Posterior vena cava (tissue), 2 donors: ENCODE measurements around the gene MYO3B. TPM values are rescaled to one million over a fixed set of nuclear protein-coding genes. Genes with fewer than 3 reads are reported as not detected.
A peak's percentile ranks its signal among the peaks of the same experiment; 100 is the strongest.
"Not testable (repeated sequence)": the region's sequence is repeated elsewhere in the genome, so short reads cannot be mapped to it uniquely, and the experiment has no call there.

Experiments
- DNase-seq: peaks from one replicate; pipeline ENCODE4 v3.0.0-alpha.2; 2020; ENCODE audit warnings: low spot score
- intact Hi-C, 2 donors: fragments of 100-400 bp; cut with DNase I; formaldehyde crosslinking; loops; one replicate each; pipeline versions ENCODE4 v1.14.1 to v1.14.2; 2022 to 2023
- total RNA-seq, 2 donors: library from RNA; stranded (reverse); fragmentation: NEBNext Ultra II Directional; extraction: Animal tissue kit (Norgen Biotek cat#: 25700); gene quantifications; one replicate each; pipeline ENCODE4 v1.2.1, GENCODE V29; 2021
- donor health status: DM: yes; HTN: yes; CAD: no.
- donor health status: DM: yes; HTN: yes; CAD: no.

MYO3B gene
- total RNA-seq, 2 donors from 2014 or later: 0.05 TPM; not detected in 1

- no peak for DNase-seq
- intact Hi-C loops: no loop called here
Observed at GRCh38 chr2:170321526-170321925, 143.6 kb downstream of the MYO3B start.

GRCh38 chr2:170322140-170322766 lies 144.3 kb downstream of the MYO3B start:
- intact Hi-C loops: no loop called here
- DNase-seq: no peak

GRCh38 chr2:170323743-170324142 lies 145.8 kb downstream of the MYO3B start:
- DNase-seq: no peak
- intact Hi-C loops: no loop called here

GRCh38 chr2:170324640-170325046 lies 146.7 kb downstream of the MYO3B start:
- intact Hi-C loops: no loop called here
- peak; percentile 31 for DNase-seq

- intact Hi-C loops: no loop called here
- DNase-seq: no peak
Observed at GRCh38 chr2:170330881-170331280, 152.9 kb downstream of the MYO3B start.

DNA sequence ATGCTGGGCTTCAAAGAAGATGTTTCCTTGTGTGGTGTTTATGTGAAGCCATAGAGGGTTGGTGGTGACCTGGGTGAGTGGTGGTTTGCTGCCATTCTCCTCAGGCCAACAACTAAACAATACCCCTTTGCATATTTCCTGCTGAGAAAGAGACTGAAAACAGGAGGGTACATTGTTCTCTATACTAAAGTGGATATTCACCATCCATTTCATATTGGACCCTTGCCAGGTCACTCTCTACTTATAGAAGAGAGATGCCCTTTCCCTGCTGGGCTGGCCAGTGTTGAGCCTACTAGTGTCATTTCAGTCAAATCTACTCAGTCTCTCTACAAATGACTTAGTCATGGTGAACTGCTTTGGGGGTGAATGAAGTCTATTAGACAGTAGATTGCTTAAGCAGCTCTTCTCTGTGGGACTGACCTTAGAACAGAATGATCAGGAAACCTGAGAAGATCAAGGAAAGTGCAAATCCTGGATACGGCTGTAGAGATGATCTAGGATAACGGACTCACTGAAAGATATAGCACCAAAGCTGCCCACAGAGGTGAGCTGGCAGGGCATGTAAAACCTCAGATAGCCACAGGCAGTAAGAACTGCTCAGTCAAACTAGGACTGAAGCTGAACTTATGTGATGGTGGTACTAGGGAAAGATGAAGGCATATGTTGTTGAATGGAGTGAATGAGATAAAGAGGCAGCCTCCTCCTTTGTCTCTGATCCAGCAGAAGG lies 154.9 kb downstream of the MYO3B start:
- DNase-seq: no peak
- intact Hi-C loops: no loop called here

DNA sequence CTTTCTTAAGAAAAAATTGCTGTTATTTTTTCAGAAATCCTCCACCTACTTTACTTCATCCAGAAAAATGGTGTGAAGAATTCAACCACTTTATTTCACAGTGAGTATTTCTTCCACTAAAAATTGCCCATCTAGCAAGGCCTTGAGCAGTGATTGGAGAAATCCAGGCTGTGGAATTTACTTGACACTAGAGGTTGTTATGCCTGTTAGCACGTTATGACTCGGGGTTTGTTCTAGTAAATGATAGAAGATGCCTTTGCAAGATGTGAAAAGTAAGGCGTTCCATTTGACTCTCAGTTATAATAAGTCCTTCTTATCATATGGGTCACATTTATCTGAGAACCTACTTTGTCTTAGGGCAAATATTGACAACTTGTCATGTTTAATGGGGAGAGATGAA lies 157.4 kb downstream of the MYO3B start:
- no peak for DNase-seq
- intact Hi-C loops: no loop called here

DNA sequence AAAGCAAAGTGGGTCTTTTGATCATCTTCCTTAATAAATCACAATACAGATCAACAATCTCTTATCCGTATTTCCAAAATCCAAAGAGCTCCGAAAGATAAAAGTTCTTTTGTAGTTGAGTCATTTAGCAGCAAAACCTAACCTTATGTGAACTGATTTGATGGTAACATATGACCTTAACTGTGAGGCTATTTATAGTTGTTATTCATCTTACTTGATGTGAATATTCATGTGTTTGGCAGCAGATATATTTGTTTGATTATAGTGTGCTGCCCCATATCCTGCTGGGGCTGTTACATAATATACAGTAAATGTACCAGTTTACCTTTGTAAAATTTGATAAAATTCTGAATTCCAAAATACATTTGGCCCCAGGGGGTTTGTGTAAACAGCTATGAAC lies 158.5 kb downstream of the MYO3B start:
- DNase-seq: no peak
- intact Hi-C loops: no loop called here

GRCh38 chr2:170336916-170337315 lies 159.0 kb downstream of the MYO3B start:
- intact Hi-C loops: no loop called here
- DNase-seq: no peak

- no peak for DNase-seq
- intact Hi-C loops: no loop called here
Observed at GRCh38 chr2:170339322-170339721, 161.4 kb downstream of the MYO3B start.

GRCh38 chr2:170339750-170340692 lies 162.1 kb downstream of the MYO3B start:
- DNase-seq: no peak
- intact Hi-C loops: no loop called here

- intact Hi-C loops: no loop called here
- no peak for DNase-seq
Observed at GRCh38 chr2:170340693-170341068, 162.7 kb downstream of the MYO3B start.

DNA sequence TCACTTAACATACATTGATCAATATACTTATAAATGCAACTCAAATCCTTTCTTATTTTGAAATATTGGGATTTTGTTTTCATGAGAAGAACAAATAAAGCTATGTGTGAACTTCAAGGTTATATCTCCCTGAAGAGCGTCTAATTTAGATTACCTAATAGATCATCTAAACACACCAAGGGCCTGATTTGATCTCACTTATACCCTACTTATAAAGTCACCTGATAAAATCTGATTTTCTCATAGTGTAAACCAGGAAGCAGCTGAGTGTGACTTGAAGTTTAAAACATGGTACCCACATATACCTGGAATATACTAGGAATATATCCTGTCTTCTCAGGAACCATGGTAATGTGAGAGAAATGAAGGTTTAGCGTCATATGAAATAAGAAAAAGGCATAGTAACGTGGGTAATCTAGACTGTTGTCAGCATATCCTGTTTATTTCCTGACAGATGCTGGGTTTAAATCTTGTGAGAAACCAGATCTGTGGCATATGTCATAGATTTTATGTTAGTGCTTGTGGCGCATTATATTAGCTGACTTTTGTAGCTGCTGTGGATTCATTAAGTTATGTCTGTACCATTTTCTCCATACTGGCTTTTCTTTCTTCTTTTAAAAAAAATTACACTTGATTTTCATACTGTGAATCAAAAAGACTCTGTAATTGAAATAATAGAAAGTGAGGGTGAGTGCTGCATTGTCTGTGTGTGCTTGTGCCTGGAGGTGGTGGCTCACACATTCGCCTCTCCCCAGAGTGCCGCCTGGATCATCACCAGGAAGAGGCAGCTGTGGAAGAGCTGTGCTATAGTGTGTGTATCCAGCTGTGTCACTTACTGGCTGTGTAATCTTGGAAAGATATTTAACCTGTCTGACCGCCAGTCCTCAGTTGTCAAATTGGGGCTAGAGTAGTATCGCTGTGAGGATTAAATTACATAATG lies 164.0 kb downstream of the MYO3B start:
- DNase-seq: no peak
- intact Hi-C loops: no loop called here

GRCh38 chr2:170344663-170345346 lies 166.9 kb downstream of the MYO3B start:
- DNase-seq: no peak
- intact Hi-C loops: no loop called here

DNA sequence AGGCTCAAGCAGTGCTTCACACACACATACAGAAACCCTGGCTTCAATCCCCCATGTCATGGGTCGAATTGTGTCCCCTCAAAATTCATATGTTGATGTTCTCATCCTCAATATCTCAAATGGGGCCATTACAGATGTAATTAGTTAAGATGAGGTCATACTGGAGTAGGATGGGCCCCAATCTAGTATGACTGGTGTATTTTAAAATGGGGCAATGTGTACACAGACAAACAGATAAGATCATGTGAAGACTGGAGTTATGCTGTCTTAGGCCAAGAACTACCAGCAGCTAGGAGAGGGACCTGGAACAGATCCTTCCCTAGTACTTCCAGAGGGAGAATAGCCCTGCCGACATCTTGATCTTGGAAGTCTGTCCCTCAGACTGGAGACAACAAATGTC lies 167.7 kb downstream of the MYO3B start:
- no peak for DNase-seq
- intact Hi-C loops: no loop called here

- not testable (repeated sequence) for DNase-seq
Observed at GRCh38 chr2:170349269-170349668, 171.3 kb downstream of the MYO3B start.

GRCh38 chr2:170350929-170351826 lies 173.2 kb downstream of the MYO3B start:
- DNase-seq: no peak
- intact Hi-C loops: no loop called here

More at GRCh38 chr2:170349269-170349668, 171.3 kb downstream of the MYO3B start:
- intact Hi-C loops: not testable (repeated sequence)
